Motor neuron (in vitro differentiated cells): ENCODE measurements around the gene TAF5L. TPM values are rescaled to one million over a fixed set of nuclear protein-coding genes. Genes with fewer than 3 reads are reported as not detected.

Experiments used
- ATAC-seq, 8 experiments: fragments of 200-7000 bp; cut with Tn5 transposase; replicated peaks in 6 of 8; 2 replicates each; pipeline ENCODE4 v1.8.0; 2021; ENCODE audit warnings: mild to moderate bottlenecking in 8 of 8, moderate library complexity in 8 of 8
- H3K27ac ChIP-seq, 2 donors: fragments of 250-450 bp; sonication (Bioruptor Pico); 2 replicates each; pipeline ENCODE4 v1.9.0; 2021; ENCODE audit warnings: antibody characterized with exemption in 2 of 2, mild to moderate bottlenecking in 2 of 2, moderate library complexity in 1 of 2
- H3K4me1 ChIP-seq, 2 donors: fragments of 250-450 bp; sonication (Bioruptor Pico); replicated peaks in 1 of 2; 2 replicates each; pipeline ENCODE4 v1.6.1; 2021; ENCODE audit warnings: antibody characterized with exemption in 2 of 2, mild to moderate bottlenecking in 2 of 2, moderate library complexity in 1 of 2
- H3K4me3 ChIP-seq, 5 donors: fragments of 250-450 bp; sonication (Bioruptor Pico); 2 replicates each; pipeline ENCODE4 v1.9.0; 2021; ENCODE audit warnings: antibody characterized with exemption in 5 of 5, mild to moderate bottlenecking in 5 of 5, moderate library complexity in 4 of 5
- WGBS, 10 experiments: fragments of 450-650 bp; shearing (Covaris generic); methylation state at CpG; one replicate each; pipeline ENCODE4 v1.0.0; 2022; 5-methylcytosine and 5-hydroxymethylcytosine counted together
- in situ Hi-C, 9 experiments: fragments of 400-800 bp; cut with MboI; loops; one replicate each; pipeline ENCODE4 v1.15.0; 2021; ENCODE audit warnings: low sequenced_read_pairs in 9 of 9, low pct_unique_long_range_greater_than_20kb in 2 of 9; ENCODE audit not compliant: unreplicated experiment in 9 of 9
- total RNA-seq, 8 experiments: library from RNA; unstranded; fragments of 300-600 nt; gene quantifications; 2 replicates each; pipeline versions ENCODE4 v1.2.3 to v1.2.4, GENCODE V29; 2022

Gene TAF5L
- total RNA-seq = 10 to 100 TPM; 12.2 to 34.3 (median 17.9) TPM

DNA sequence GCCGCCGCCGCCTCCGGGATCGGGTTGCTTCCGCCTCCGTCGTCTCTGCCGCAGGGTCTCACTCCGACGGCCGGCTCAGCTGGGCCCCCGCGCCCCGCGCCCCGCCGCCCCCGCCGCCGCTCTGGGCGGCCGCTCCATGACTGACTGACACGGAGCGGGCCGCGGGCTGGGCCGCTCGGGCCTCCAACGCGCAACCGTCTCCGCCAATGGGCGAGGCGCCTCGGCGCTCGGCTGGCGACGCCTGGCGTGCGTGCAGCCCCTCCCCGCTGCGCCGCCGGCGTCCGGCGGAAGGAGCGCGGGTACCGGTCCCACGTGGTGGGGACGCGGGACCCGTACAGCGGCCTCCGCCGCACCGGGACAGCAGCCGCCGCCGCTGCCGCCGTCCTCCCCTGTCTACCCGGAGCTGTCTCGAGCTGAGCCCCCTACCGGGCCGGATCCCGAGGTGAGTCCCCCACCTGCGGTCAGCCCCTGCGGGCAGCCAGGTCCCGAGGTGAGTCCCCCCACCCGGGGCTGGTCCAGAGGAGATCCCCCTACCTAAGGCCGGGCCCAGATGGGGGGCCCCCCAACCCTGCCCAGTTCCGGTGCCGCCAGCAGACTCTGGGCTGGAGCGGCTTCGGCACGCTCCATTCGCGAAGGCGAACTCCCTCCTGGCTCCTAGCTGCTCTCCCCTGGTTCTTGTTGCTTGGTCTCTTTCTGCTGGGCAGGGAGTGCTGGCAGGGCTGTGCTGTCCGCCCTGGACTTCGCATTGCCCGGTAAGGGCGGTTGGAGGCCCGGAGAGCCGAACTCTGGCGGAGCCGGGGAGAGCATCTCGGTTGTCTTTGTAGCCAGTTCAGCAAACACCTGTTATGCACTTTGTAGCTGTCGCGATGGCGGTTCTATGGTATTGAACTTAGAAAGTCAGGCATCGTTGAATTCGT lies at the start of gene TAF5L, which contains the start of gene URB2:
TAF5L (minus strand) TSS at position 208 of the 917 bp plus-strand sequence. CDS start 11,640 bp downstream, outside the sequence.
URB2 (plus strand) TSS at position 333 of the 917 bp plus-strand sequence. CDS start 1,387 bp downstream, outside the sequence.
- peak; percentile 87 to 94 (median 93) for ATAC-seq
- WGBS, 10 experiments = 0 to 1% (median 0%) methylated on average over 3 to 24 of the region's 97 CpGs; no CpG with 5 or more reads in 3 of the 10 experiments
- peaks cover 13 to 17% of the 10 kb centered on the region in 2 donors for H3K4me1 ChIP-seq
- peak within 1 kb of the TSS; percentile 90 to 93 (median 91) for H3K4me3 ChIP-seq
- H3K27ac ChIP-seq = peak within 1 kb of the TSS; percentile 91 to 95
- in situ Hi-C loops = no loop called here

- no peak overlapping the region for H3K4me3 ChIP-seq
- ATAC-seq = no peak
- in situ Hi-C loops = no loop called here
Observed at GRCh38 chr1:229675396-229675795, 49.5 kb upstream of the TAF5L start.

DNA sequence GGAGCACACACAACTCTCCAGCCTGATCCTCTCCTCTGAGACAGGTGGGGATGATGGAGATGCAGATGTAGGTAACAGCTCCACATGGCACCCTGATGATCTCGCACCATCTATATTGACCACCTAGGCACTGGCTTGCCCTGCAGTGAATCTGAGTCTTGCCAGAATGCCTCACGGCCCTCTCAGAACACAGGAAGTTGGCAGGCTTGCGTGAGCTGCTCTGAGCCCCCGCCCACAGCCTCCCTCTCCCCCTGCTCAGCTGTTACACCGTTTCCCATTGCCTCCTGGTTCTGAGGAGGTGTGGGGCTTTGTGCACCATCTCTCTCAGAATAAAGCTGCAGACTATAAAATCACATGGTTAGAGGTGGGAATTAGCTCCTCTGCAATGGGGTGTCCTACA lies 48.1 kb upstream of the TAF5L start:
- Histone ChIP-seq H3K27ac (no peak overlapping the region), H3K4me1 (no peaks in the 10 kb centered on the region), H3K4me3 (no peak overlapping the region)
- WGBS, 10 experiments = 0 to 80% (median 56%) methylated on average over 1 to 5 of the region's 5 CpGs; no CpG with 5 or more reads in 5 of the 10 experiments
- no peak for ATAC-seq
- in situ Hi-C loops = loop anchor here (25.0 kb wide), 4 partner anchors 163 to 638 kb away; no protein-coding TSS in a partner anchor

More at GRCh38 chr1:229675396-229675795, 49.5 kb upstream of the TAF5L start:
- no peaks in the 10 kb centered on the region for H3K4me1 ChIP-seq
- no peak overlapping the region for H3K27ac ChIP-seq

DNA sequence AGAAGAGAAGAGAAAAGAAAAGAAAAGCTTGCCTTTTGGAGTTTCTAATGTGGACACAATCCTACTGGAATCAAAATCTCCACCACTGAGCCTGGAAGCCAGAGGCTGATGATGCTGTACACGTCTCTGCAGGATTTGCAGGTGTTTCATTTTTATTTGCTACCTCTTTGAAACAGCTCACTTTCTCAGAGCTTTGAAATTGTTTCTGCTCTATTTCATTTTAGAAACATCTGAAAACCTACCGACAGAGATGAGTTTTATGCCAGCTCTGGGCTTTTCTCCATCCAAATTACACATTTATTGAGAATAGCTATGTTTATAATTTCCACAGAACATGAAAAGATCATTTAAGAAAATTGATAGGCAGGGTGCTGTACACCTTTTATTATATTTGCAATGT lies 46.3 kb upstream of the TAF5L start:
- in situ Hi-C loops = loop anchor here (25.0 kb wide), 4 partner anchors 165 to 640 kb away; no protein-coding TSS in a partner anchor
- WGBS, 10 experiments = 0 to 100% (median 76%) methylated on average over 1 to 2 of the region's 2 CpGs
- ATAC-seq = no peak
- Histone ChIP-seq H3K4me3 (no peak overlapping the region), H3K27ac (no peak overlapping the region), H3K4me1 (no peaks in the 10 kb centered on the region)

DNA sequence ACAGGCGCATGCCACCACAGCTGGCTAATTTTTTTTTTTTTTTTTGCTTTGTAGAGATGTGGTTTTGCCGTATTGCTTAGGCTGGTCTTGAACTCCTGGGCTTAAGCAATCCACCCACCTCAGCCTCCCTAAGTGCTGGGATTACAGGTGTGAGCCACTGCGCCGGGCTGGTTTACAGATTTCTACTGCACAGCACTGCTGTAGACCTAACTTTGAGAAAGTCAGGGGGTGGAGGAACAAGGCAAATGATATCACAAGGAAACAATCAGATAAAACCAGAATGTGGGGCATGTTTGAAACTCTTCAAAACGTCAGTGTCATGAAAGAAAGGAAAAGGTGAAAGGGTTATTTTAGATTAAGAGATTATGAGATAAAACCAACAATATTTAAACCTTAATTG lies 45.4 kb upstream of the TAF5L start:
- Histone ChIP-seq H3K4me1 (no peaks in the 10 kb centered on the region), H3K4me3 (no peak overlapping the region), H3K27ac (no peak overlapping the region)
- in situ Hi-C loops = loop anchor here (25.0 kb wide), 4 partner anchors 166 to 641 kb away; no protein-coding TSS in a partner anchor
- ATAC-seq = no peak
- 67 to 100% (median 80%) methylated on average over 1 to 5 of the region's 5 CpGs; no CpG with 5 or more reads in 1 of the 10 experiments for WGBS, 10 experiments

GRCh38 chr1:229669333-229669732 lies 43.4 kb upstream of the TAF5L start:
- Histone ChIP-seq H3K27ac (no peak overlapping the region), H3K4me1 (no peaks in the 10 kb centered on the region), H3K4me3 (no peak overlapping the region)
- in situ Hi-C loops = loop anchor here (25.0 kb wide), 4 partner anchors 168 to 643 kb away; no protein-coding TSS in a partner anchor
- peak in 1 of 8 experiments; percentile 26 for ATAC-seq
- 60 to 95% (median 91%) methylated on average over 1 to 4 of the region's 4 CpGs for WGBS, 10 experiments

GRCh38 chr1:229666585-229666984 lies 40.7 kb upstream of the TAF5L start:
- WGBS, 10 experiments = 72 to 100% (median 91%) methylated on average over 1 to 4 of the region's 4 CpGs; no CpG with 5 or more reads in 2 of the 10 experiments
- no peak overlapping the region for H3K4me3 ChIP-seq
- in situ Hi-C loops = loop anchor here (25.0 kb wide), 4 partner anchors 171 to 646 kb away; no protein-coding TSS in a partner anchor
- no peak overlapping the region for H3K27ac ChIP-seq
- ATAC-seq = no peak
- no peaks in the 10 kb centered on the region for H3K4me1 ChIP-seq

- in situ Hi-C loops = loop anchor here (25.0 kb wide), 4 partner anchors 171 to 646 kb away; no protein-coding TSS in a partner anchor
- WGBS, 10 experiments = 52 to 100% (median 91%) methylated on average over 2 to 7 of the region's 7 CpGs; no CpG with 5 or more reads in 2 of the 10 experiments
- peaks cover 0 to 2% of the 10 kb centered on the region in 2 donors for H3K4me1 ChIP-seq
- no peak overlapping the region for H3K27ac ChIP-seq
- peak in 2 of 8 experiments; percentile 47 to 51 for ATAC-seq
- no peak overlapping the region for H3K4me3 ChIP-seq
Observed at GRCh38 chr1:229665912-229666558, 40.1 kb upstream of the TAF5L start.

GRCh38 chr1:229664133-229664689 lies 38.3 kb upstream of the TAF5L start:
- in situ Hi-C loops = loop anchor here (25.0 kb wide), 4 partner anchors 173 to 648 kb away; no protein-coding TSS in a partner anchor
- no peak overlapping the region for H3K27ac ChIP-seq
- 63 to 95% (median 90%) methylated on average over 2 to 9 of the region's 9 CpGs; no CpG with 5 or more reads in 2 of the 10 experiments for WGBS, 10 experiments
- H3K4me3 ChIP-seq = no peak overlapping the region
- no peak for ATAC-seq
- peaks cover 0 to 2% of the 10 kb centered on the region in 2 donors for H3K4me1 ChIP-seq

- no peak for ATAC-seq
- Histone ChIP-seq H3K27ac (no peak overlapping the region), H3K4me1 (peaks cover 0 to 2% of the 10 kb centered on the region in 2 donors), H3K4me3 (no peak overlapping the region)
- in situ Hi-C loops = loop anchor here (25.0 kb wide), 4 partner anchors 175 to 650 kb away; no protein-coding TSS in a partner anchor
- 40 to 100% (median 92%) methylated on average over 1 to 3 of the region's 8 CpGs; no CpG with 5 or more reads in 5 of the 10 experiments for WGBS, 10 experiments
Observed at GRCh38 chr1:229661897-229662296, 36.0 kb upstream of the TAF5L start.

DNA sequence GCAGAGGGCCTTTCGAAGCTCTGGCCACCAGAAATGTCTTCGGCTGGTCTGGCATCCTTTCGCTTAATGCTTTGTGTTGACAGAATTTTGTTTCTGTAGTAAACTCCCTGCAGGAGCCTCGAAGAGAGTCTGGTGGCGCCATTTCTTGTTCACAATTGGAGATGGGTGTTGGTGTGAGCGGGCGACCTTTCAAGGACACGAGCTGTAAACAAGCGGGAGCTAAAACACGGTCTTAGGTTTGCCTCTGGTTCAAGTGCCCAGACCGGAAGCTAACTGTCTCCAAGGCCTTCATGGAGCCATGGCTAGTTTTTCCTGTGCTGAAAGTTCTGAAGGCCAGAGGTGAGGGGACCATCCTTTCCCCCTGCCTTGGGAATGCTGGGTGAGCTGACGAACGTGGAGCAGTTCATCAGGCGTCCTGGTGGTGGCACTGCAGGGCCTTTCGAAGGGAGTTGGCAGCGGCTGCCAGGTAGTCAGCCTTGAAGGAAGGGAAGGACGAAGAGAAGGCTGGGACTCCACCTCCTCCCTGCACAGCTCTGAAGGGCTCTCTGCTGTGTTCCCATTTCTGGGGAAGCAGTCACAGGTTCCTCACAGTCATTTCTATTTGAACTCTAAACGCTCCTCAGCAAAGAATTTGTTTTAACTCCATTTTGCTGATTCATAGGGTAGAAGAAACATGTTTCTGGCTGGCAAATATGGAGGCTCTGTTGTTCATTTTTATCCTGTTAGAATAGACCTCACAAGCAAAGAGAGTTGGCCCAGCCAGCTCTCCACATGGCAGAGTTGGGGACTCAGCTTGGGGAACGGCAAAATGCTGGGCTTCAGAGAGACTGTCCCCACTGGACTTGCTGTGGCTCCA lies 35.3 kb upstream of the TAF5L start:
- in situ Hi-C loops = loop anchor here (25.0 kb wide), 4 partner anchors 176 to 651 kb away; no protein-coding TSS in a partner anchor
- 51 to 83% (median 65%) methylated on average over 3 to 16 of the region's 19 CpGs; no CpG with 5 or more reads in 2 of the 10 experiments for WGBS, 10 experiments
- no peak overlapping the region for H3K4me3 ChIP-seq
- no peak overlapping the region for H3K27ac ChIP-seq
- H3K4me1 ChIP-seq = peaks cover 0 to 2% of the 10 kb centered on the region in 2 donors
- ATAC-seq = peak; percentile 91 to 98 (median 96)
